ENCODE results near the gene FNDC3B. TPM values are rescaled to one million over a fixed set of nuclear protein-coding genes. Genes with fewer than 3 reads are reported as not detected.

Gene FNDC3B
- total and polyA plus RNA-seq, 10 donors = 3.1 to 149 (median 103) TPM

- no peak overlapping the region for H3K4me3 ChIP-seq
- no peaks in the 10 kb centered on the region for H3K27me3 ChIP-seq (replicated peaks in 1 of 7)
- no peak for TF ChIP-seq CTCF (IDR thresholded peaks at IDR 0.05 in 8 of 11, conservative IDR thresholded peaks at IDR 0.05 in 3 of 11)
- no peak for TF ChIP-seq POLR2AphosphoS5 (IDR thresholded peaks at IDR 0.05)
- TF ChIP-seq POLR2A (IDR thresholded peaks at IDR 0.05) = no peak
- H3K36me3 ChIP-seq = peaks cover 0 to 13% (median 0%) of the 10 kb centered on the region in 6 donors
- intact Hi-C loops (cut with DNase I; ENCODE audit: low total_unique reads) = no loop called here
- WGBS, 5 donors = 83 to 88% (median 85%) methylated on average over 5 of the region's 5 CpGs
- peak overlapping the region in 1 of 8 donors; percentile 19 for H3K27ac ChIP-seq
- no peak for DNase-seq
- peaks cover 0 to 48% (median 8%) of the 10 kb centered on the region in 6 donors for H3K4me1 ChIP-seq
- H3K9me3 ChIP-seq = no peaks in the 10 kb centered on the region
Observed at GRCh38 chr3:172082269-172082668, 42.9 kb downstream of the FNDC3B start.

GRCh38 chr3:172082820-172083513 is 43.6 kb downstream of the FNDC3B start:
- no peak for DNase-seq
- intact Hi-C loops (cut with DNase I; ENCODE audit: low total_unique reads) = no loop called here
- TF ChIP-seq POLR2A (IDR thresholded peaks at IDR 0.05) = no peak
- no peak for TF ChIP-seq CTCF (IDR thresholded peaks at IDR 0.05 in 8 of 11, conservative IDR thresholded peaks at IDR 0.05 in 3 of 11)
- no peak for TF ChIP-seq POLR2AphosphoS5 (IDR thresholded peaks at IDR 0.05)
- Histone ChIP-seq H3K4me3 (no peak overlapping the region), H3K4me1 (peaks cover 0 to 49% (median 13%) of the 10 kb centered on the region in 6 donors), H3K9me3 (no peaks in the 10 kb centered on the region), H3K27me3 (replicated peaks in 1 of 7) (no peaks in the 10 kb centered on the region), H3K27ac (peak overlapping the region in 1 of 8 donors; percentile 19), H3K36me3 (peaks cover 0 to 13% (median 0%) of the 10 kb centered on the region in 6 donors)
- 93 to 98% (median 97%) methylated on average over 5 of the region's 5 CpGs for WGBS, 5 donors

GRCh38 chr3:172083995-172084409 is 44.6 kb downstream of the FNDC3B start:
- Histone ChIP-seq H3K4me3 (no peak overlapping the region), H3K36me3 (peaks cover 0 to 13% (median 0%) of the 10 kb centered on the region in 6 donors), H3K27ac (no peak overlapping the region), H3K4me1 (peaks cover 0 to 50% (median 17%) of the 10 kb centered on the region in 6 donors), H3K9me3 (no peaks in the 10 kb centered on the region), H3K27me3 (replicated peaks in 1 of 7) (no peaks in the 10 kb centered on the region)
- no peak for DNase-seq
- TF ChIP-seq POLR2A (IDR thresholded peaks at IDR 0.05) (no peak), POLR2AphosphoS5 (IDR thresholded peaks at IDR 0.05) (no peak)
- 90 to 98% (median 95%) methylated on average over 8 of the region's 8 CpGs for WGBS, 5 donors
- intact Hi-C loops (cut with DNase I; ENCODE audit: low total_unique reads) = no loop called here

- intact Hi-C loops (cut with DNase I; ENCODE audit: low total_unique reads) = no loop called here
- DNase-seq = no peak
- 84 to 90% (median 85%) methylated on average over 5 of the region's 5 CpGs for WGBS, 5 donors
- no peaks in the 10 kb centered on the region for H3K27me3 ChIP-seq (replicated peaks in 1 of 7)
- H3K4me1 ChIP-seq = peaks cover 0 to 44% (median 17%) of the 10 kb centered on the region in 6 donors
- no peak overlapping the region for H3K27ac ChIP-seq
- TF ChIP-seq POLR2AphosphoS5 (IDR thresholded peaks at IDR 0.05) (no peak), POLR2A (IDR thresholded peaks at IDR 0.05) (no peak), CTCF (IDR thresholded peaks at IDR 0.05 in 8 of 11, conservative IDR thresholded peaks at IDR 0.05 in 3 of 11) (no peak)
- peaks cover 0 to 13% (median 0%) of the 10 kb centered on the region in 6 donors for H3K36me3 ChIP-seq
- no peaks in the 10 kb centered on the region for H3K9me3 ChIP-seq
- no peak overlapping the region for H3K4me3 ChIP-seq
Observed at GRCh38 chr3:172084871-172085556, 45.6 kb downstream of the FNDC3B start.
